Kidney capillary endothelial cell (primary cell): ENCODE measurements around the gene DMD.
"Not testable (repeated sequence)": the region's sequence is repeated elsewhere in the genome, so short reads cannot be mapped to it uniquely, and the experiment has no call there.

Source experiments
- DNase-seq: peaks from one replicate; pipeline ENCODE4 v3.0.0-alpha.2; 2018; ENCODE audit warnings: low spot score

Gene DMD

GRCh38 chrX:33211356-33212260, at the start of gene DMD:
TSS of gene DMD (minus strand) at chrX:33211549. CDS start at chrX:33211312, 237 bp downstream.
- no peak for DNase-seq

- no peak for DNase-seq
Observed at GRCh38 chrX:33252306-33252825, 41.0 kb upstream of the DMD start.

GRCh38 chrX:33218819-33219218, 7.5 kb upstream of the DMD start:
- no peak for DNase-seq

DNA sequence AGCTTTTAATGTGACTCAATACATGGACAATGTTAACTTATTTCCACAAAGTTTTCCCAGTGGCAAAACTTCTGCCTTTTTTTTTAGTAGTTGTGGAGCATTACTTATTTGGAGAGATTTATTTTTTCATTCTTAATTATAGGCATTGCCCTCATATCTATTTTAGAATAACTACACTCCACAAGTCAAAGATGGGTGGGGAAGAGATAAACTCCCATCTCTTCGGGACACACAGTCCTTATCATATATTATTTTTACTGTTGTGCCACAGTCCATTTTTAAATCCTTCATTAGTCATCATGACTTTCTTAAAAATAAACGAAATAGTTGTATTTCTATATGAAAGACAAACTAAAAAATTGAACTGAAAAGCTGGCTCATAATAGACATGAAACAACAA, 1.2 kb downstream of the DMD start:
- no peak for DNase-seq

DNA sequence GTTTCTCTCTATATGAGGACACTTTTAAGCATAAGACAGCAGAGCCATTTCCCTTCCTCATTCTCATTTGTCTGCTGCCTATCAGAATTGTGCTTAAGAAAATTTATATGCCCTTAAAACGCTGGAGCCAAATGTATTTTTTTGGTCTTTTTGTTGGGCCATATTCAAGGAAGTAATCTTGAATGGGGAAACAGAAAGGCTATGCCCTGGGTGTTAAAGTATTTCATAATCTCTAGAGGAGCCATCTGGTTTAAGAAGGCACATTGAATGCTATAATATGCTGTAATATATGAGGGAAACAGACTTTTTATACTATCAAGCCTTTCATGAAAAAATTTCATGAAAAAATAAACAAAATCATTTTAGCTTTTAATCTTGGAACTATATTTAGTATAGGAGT, 4.3 kb downstream of the DMD start:
- no peak for DNase-seq

- no peak for DNase-seq
Observed at GRCh38 chrX:33205321-33205720, 6.0 kb downstream of the DMD start.

DNA sequence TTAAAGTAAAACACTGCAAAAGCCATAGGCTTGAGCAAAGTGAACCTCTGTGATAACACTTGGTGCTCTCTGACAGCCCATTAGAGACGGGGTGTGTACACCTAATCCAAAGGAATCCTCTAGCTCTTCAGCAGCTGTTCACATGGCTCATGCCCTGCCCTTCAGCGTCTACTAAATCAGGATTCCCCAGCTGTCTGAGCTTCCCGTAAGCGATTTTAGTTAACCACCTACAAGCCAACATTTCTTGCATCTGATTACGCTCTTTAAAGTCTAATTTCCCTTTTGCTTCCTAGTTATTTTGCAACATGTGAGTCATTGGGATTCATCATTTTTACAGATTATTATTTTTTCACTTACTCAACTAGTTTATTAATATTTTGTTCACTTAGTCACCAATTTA, 6.5 kb downstream of the DMD start:
- no peak for DNase-seq

- DNase-seq = no peak
Observed at GRCh38 chrX:33198561-33199279, 12.6 kb downstream of the DMD start.

- DNase-seq = no peak
Observed at GRCh38 chrX:33195698-33196097, 15.7 kb downstream of the DMD start.

- no peak for DNase-seq
Observed at GRCh38 chrX:33194876-33195433, 16.4 kb downstream of the DMD start.

DNA sequence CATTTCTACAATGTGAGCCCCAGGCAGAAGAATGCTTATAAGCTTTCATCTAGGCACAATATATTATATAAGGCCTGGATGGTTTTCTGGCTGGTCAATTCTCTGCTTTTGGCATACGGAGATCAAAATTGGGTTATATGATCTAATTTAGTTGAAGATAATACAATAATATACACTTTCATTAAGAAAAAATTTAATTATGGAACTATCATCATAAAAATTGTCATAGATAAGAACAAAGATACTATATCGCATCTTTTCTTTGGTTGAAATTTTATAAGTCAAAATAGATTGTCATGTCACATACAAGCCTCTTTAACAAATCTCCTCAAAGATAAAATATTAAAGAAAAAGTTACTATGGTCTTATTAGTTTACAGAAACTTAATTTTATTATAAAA, 17.1 kb downstream of the DMD start:
- no peak for DNase-seq

DNA sequence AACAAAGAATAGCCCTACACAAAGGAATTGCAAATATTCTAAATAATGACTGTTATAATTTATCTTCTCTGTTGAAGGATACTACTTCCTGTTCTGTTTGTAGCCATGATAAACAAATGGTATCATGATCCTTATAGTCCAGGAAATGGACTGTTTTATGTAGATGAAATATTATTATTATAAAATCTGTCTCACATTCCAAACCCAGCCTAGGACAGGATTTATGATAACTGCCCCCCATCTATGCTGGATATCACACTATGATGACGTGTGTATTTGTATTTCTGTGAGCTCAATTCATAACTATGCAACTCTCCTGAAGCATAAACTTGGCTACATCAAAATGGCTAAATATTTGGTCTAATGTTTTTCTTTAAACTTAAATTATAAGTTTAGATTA, 21.3 kb downstream of the DMD start:
- no peak for DNase-seq

DNA sequence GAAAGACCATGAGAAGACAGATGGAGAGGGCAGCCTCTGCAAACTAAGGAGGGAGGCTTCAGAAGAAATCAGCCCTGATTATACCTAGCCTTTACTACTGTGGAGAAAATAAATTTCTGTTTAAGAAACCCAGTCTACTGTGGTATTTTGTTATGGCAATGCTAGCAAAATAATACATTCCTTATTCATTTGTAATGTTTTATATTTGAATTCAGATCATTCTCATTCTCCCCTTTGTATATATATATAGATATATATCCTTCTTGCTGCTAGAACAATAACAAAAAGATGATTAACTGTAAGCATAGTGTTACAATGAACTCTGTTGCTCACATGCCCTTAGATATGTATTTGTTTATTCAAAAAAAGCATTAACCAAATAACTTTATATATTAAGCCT, 22.5 kb downstream of the DMD start:
- DNase-seq = no peak

DNA sequence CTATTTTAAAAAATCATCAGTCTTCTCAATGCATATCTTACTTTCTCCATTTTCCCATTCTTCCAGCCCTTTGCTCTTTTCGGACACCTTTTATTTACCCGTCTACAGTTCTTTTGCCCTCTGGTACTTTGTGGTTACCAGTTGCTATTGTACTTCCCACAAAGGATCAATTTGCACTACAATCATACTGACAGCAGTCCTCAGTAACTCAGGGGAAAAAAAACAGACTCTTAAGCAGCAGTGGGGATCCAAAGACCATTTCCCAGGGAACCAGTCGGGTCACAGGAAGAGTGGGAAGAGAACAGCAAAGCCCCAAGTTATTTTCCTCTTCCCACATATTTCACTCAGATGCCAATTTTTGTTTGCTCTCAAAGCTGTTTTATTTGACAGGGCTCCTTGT, 23.1 kb downstream of the DMD start:
- DNase-seq = no peak

DNA sequence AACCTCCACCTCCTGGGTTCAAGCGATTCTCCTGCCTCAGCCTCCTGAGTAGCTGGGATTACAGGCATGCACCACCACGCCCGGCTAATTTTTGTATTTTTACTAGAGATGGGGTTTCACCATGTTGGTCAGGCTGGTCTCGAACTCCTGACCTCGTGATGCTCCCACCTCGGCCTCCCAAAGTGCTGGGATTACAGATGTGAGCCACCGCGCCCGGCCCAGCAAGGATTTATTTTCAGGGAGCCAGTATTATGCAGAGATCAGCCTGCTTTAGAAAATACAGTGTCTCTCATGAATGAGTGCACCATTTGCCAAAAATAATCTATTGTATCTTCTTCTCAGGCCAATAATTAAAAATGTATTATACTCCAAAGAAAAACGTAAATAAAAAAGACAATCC, 26.5 kb downstream of the DMD start:
- not testable (repeated sequence) for DNase-seq

DNA sequence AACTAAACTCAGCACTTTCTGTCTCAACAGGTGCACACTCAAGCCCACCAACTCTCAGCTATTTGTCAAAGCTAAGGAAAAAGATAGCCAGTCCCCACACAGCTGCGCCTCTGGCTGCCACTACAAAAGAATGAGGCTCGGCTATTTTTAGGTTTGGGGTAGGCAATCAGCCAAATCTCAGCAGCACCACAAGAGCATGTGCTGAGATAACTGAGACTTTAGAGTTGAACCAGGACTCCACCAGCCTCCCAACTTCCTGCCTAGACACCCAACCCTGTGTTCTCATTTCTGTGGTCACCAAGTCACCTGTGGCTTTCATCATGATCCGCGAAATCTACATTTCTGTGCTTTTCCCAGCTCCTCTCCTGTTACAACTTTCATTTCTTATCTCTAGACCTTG, 28.0 kb downstream of the DMD start:
- no peak for DNase-seq

DNA sequence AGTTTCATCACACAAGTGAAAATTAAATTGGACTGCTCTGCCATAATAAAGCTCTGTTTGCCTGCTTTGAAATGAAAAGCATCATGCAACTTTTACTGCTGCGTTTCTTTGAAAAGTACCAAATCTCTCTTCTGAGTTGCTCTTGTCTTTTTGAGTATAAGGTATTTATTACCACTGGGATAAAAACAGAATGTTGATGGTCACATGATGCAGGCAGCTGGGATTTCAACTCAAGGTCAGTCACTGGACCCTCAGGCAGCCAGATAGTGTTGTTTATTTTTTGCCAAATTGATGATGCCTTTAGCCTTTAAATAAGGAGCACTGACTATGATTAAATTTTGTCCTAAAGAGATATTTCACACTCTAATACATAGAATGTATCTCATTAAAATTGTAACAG, 32.7 kb downstream of the DMD start:
- DNase-seq = no peak

GRCh38 chrX:33178218-33178617, 33.1 kb downstream of the DMD start:
- DNase-seq = no peak

GRCh38 chrX:33175201-33175600, 36.1 kb downstream of the DMD start:
- DNase-seq = no peak

DNA sequence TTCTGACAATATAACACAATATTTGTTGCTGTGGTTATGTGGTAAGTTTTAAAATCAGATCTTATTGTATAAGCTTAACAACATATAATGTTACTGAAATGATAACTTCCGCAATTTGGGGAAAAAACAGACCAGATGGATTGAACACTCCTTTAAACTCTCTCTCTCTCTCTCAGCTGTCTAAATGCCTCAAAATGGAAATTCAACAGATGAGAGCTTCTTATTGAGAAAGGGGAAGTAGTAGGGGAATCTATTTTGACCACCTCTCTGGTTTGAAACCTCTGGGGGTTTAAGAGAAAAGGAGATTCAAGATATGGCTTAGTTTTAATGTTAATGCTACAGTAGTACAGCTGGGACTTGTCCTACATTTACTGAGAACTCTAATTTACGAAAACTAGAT, 40.3 kb downstream of the DMD start:
- no peak for DNase-seq

DNA sequence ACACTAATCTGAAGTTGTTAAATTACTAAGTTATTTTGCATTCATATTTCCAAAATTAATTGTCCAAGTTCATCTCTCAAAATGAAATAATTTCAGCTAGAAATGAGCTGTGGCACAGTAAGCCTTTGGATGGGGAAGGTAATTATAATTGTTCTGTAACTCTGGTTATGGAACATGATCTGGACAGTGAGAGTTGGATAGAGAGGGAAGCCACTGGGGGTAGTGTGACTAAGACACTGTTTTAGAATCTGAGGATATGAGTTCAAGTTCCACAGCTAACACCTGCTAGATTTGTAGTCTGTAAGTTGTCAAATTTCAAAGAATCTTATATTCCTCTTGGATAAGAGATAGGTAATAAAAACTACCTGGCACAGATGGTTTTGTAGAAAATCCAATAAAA, 49.5 kb downstream of the DMD start:
- no peak for DNase-seq

- DNase-seq = no peak
Observed at GRCh38 chrX:33160273-33160672, 51.1 kb downstream of the DMD start.

DNA sequence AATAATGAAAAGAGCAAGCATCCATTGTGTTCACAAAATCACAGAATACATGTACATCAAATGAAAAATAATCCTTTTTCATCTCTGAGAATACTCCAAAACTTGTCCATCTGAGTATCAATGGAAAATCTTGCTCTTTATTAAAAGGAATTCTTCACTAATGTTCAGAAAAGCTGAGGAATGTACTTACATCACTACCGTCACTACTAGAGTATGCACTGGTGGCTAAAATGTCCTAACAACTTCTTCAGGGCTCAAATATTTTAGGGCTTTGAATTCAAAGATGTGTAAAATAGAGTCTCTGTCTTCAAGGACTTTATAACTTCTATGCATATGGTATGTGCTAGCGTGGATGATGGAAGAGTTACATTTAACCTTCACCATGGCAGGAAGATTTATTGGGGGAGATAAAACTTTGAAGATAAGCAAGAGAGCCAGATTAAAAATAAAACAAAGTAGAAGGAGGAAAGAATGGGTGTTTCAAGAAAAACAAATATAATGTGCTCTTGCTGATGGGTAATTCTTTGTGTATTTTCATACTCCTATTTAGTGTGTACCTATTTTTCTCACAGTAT, 55.1 kb downstream of the DMD start:
- no peak for DNase-seq
